B cell (primary cell): ENCODE measurements around the gene SNRPD1. TPM values are rescaled to one million over a fixed set of nuclear protein-coding genes. Genes with fewer than 3 reads are reported as not detected.

Experiments used
- ATAC-seq: fragments of 200-7000 bp; cut with Tn5 transposase; one replicate; pipeline ENCODE4 v1.10.0; 2021; ENCODE audit warnings: low read depth, mild to moderate bottlenecking, moderate number of reproducible peaks, moderate library complexity
- CTCF ChIA-PET: fragments of 350-600 bp; sonication (Branson Sonifier 250); formaldehyde crosslinking; loops from one replicate; lab custom pipeline; 2021; ENCODE audit warnings: antibody characterized with exemption, inconsistent platforms; lab: Charles Lee
- POLR2A ChIA-PET: fragments of 350-600 bp; sonication (Branson Sonifier 250); formaldehyde crosslinking; loops from one replicate; lab custom pipeline; 2021; ENCODE audit warnings: antibody characterized with exemption; lab: Charles Lee
- DNase-seq: peaks from one replicate; pipeline ENCODE4 v3.0.0; 2013
- H2AFZ ChIP-seq: 2 replicates; pipeline ENCODE4 v1.6.1; 2012; ENCODE audit warnings: mild to moderate bottlenecking, low read depth, low read length; ENCODE audit not compliant: insufficient read depth, poor library complexity, severe bottlenecking
- H3K27ac ChIP-seq, 2 donors: 1 replicate in 1 of 2; 2 replicates in 1 of 2; pipeline ENCODE4 v1.5.1; 2012 to 2013; ENCODE audit warnings: low read length in 2 of 2, mild to moderate bottlenecking in 2 of 2, moderate library complexity in 1 of 2
- H3K27me3 ChIP-seq, 4 experiments: fragments of 200-600 bp in 1 of 4; sonication (generic) in 1 of 4; replicated peaks in 1 of 4; 1 replicate in 2 of 4; 2 replicates in 2 of 4; pipeline versions ENCODE4 v1.6.1 to v1.7.0; 2013 to 2016; ENCODE audit warnings: low read length in 3 of 4, mild to moderate bottlenecking in 2 of 4, mixed read lengths in 1 of 4, moderate library complexity in 1 of 4; ENCODE audit not compliant: insufficient read depth in 4 of 4, control insufficient read depth in 3 of 4; ENCODE audit errors: control extremely low read depth in 1 of 4
- H3K36me3 ChIP-seq, 2 experiments: replicated peaks in 1 of 2; 1 replicate in 1 of 2; 2 replicates in 1 of 2; pipeline versions ENCODE4 v1.6.1 to v1.7.1; 2013; ENCODE audit warnings: low read length in 1 of 2; ENCODE audit not compliant: insufficient read depth in 2 of 2, control insufficient read depth in 1 of 2; ENCODE audit errors: control extremely low read depth in 1 of 2, extremely low read depth in 1 of 2
- H3K4me1 ChIP-seq, 2 donors: fragments of 200-600 bp in 1 of 2; sonication (generic) in 1 of 2; 1 replicate in 1 of 2; 2 replicates in 1 of 2; pipeline versions ENCODE4 v1.5.1 to v1.6.1; 2013 to 2017; ENCODE audit warnings: low read length in 2 of 2; ENCODE audit not compliant: control insufficient read depth in 2 of 2, insufficient read depth in 2 of 2
- H3K4me2 ChIP-seq: replicated peaks from 2 replicates; pipeline ENCODE3; 2012; ENCODE audit warnings: mild to moderate bottlenecking, low read depth, low read length; ENCODE audit not compliant: poor library complexity, severe bottlenecking
- H3K4me3 ChIP-seq, 5 experiments: fragments of 200-600 bp in 1 of 5; sonication (generic) in 1 of 5; 1 replicate in 3 of 5; 2 replicates in 2 of 5; pipeline versions ENCODE4 v1.5.1 to v1.7.0; 2011 to 2016; ENCODE audit warnings: low read length in 4 of 5, mild to moderate bottlenecking in 4 of 5, low read depth in 2 of 5, control low read depth in 1 of 5, moderate library complexity in 1 of 5; ENCODE audit not compliant: insufficient read depth in 1 of 5; ENCODE audit errors: control extremely low read depth in 1 of 5, extremely low read depth in 1 of 5
- H3K79me2 ChIP-seq: fragments of 200-600 bp; sonication (generic); one replicate; pipeline ENCODE4 v1.6.0; 2016; ENCODE audit warnings: low read length; ENCODE audit not compliant: control insufficient read depth, insufficient read depth
- H3K9ac ChIP-seq: fragments of 200-600 bp; sonication (generic); 2 replicates; pipeline ENCODE4 v1.6.1; 2017; ENCODE audit warnings: mild to moderate bottlenecking, low read length, moderate library complexity
- H3K9me3 ChIP-seq, 3 donors: one replicate each; pipeline versions ENCODE4 v1.6.1 to v1.7.1; 2013; ENCODE audit warnings: low read length in 2 of 3; ENCODE audit not compliant: control insufficient read depth in 2 of 3, insufficient read depth in 1 of 3; ENCODE audit errors: control extremely low read depth in 1 of 3
- H4K20me1 ChIP-seq: 2 replicates; pipeline ENCODE4 v1.6.0; 2012; ENCODE audit warnings: mild to moderate bottlenecking, low read length; ENCODE audit not compliant: insufficient read depth, control insufficient read depth, poor library complexity, severe bottlenecking
- H3K27ac Mint-ChIP-seq: one replicate; pipeline ENCODE4 v1.8.0; 2021; ENCODE audit warnings: mixed read lengths
- H3K27me3 Mint-ChIP-seq: one replicate; pipeline ENCODE4 v1.8.0; 2021; ENCODE audit warnings: mixed read lengths
- H3K4me1 Mint-ChIP-seq: one replicate; pipeline ENCODE4 v1.8.0; 2021; ENCODE audit warnings: mixed read lengths
- H3K4me3 Mint-ChIP-seq: one replicate; pipeline ENCODE4 v1.8.0; 2021; ENCODE audit warnings: mixed read lengths
- H3K9me3 Mint-ChIP-seq: one replicate; pipeline ENCODE4 v1.8.0; 2022; ENCODE audit warnings: mixed read lengths; ENCODE audit not compliant: insufficient read depth
- EZH2 ChIP-seq: IDR thresholded peaks from 2 replicates; pipeline ENCODE4 v1.6.1; 2012; ENCODE audit warnings: borderline replicate concordance, low read depth, mild to moderate bottlenecking, moderate library complexity, low read length; ENCODE audit not compliant: insufficient read depth, poor library complexity, severe bottlenecking
- WGBS: methylation state at CpG from one replicate; pipeline ENCODE4 v1.1.5; 2013; ENCODE audit warnings: missing lambda C conversion rate; ENCODE audit not compliant: insufficient coverage; 5-methylcytosine and 5-hydroxymethylcytosine counted together
- intact Hi-C: fragments of 100-400 bp; cut with micrococcal nuclease; formaldehyde crosslinking; loops from one replicate; pipeline ENCODE4 v1.10.0; 2022
- polyA plus RNA-seq: library from polyadenylated mRNA; depleted of rRNA; stranded (reverse); fragments of >200 nt; gene quantifications from 2 replicates; pipeline ENCODE4 v1.2.3, GENCODE V29; 2012
- total RNA-seq, 2 donors: library from RNA; stranded (reverse); fragments of 120-200 nt in 1 of 2; gene quantifications; 1 replicate in 1 of 2; 2 replicates in 1 of 2; pipeline versions ENCODE4 v1.2.3 to v1.2.4, GENCODE V29; 2013 to 2022
- TF ChIP-seq, protein P1 (sequence below): fragments of 200-600 bp; IDR thresholded peaks from one replicate; pipeline ENCODE4 v1.8.0; 2022; ENCODE audit warnings: antibody characterized with exemption, mild to moderate bottlenecking

SNRPD1 gene
- total and polyA plus RNA-seq, 2 donors (not counting 1 experiment from before 2014, with no cell fraction given): 3.0 to 23.9 TPM

DNA sequence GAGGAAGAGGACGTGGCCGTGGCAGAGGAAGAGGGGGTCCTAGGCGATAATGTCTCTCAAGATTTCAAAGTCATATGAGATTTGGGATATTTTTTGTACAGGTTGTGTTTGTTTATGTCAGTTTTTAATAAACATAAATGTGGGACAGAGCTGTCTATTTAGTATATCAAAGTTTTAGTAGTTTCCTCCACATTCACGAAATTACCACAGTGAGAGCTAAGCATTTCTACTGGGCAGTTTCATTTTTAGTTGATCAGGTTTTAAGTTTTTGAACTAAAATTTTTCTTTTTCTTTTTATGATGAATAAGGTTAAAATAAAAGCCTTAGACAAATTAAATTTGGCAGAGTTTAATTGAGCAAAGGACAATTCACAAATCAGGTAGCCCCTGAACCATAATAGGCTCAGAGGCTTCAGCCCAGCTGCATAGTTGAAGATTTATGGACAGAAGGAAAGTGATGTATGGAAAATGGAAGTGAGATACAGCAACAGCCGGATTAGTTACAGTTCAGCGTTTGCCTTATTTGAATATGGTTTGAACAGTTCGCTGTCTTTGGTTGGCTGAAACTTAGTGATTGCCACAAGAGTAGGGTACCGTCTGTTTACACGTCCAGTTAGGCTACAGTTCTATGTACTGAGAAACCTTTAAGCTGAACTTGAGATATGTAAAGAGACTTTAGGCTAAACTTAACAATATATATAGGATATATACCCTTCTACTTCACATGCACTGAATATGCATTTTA is 17.1 kb downstream of the SNRPD1 start:
- TF ChIP-seq EZH2: no peak
- TF ChIP-seq, protein P1, sequence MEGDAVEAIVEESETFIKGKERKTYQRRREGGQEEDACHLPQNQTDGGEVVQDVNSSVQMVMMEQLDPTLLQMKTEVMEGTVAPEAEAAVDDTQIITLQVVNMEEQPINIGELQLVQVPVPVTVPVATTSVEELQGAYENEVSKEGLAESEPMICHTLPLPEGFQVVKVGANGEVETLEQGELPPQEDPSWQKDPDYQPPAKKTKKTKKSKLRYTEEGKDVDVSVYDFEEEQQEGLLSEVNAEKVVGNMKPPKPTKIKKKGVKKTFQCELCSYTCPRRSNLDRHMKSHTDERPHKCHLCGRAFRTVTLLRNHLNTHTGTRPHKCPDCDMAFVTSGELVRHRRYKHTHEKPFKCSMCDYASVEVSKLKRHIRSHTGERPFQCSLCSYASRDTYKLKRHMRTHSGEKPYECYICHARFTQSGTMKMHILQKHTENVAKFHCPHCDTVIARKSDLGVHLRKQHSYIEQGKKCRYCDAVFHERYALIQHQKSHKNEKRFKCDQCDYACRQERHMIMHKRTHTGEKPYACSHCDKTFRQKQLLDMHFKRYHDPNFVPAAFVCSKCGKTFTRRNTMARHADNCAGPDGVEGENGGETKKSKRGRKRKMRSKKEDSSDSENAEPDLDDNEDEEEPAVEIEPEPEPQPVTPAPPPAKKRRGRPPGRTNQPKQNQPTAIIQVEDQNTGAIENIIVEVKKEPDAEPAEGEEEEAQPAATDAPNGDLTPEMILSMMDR: no peak

DNA sequence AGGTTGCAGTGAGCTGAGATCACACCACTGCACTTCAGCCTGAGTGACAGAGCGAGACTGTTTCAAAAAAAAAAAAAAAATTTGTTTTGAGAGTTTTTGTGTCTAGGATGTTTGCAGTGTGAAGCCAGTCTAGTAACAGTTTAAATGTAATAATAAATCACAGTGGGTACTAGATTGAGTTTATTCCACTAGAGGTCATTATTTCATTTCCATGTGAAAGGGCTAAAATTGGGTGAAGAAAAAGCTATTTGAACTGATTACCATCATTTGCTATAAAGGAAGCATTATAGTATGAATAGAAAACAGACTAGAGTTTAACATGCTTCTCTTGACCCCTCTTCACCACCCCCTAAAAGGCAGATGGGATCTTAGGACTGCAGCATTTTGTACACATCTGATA is 20.3 kb downstream of the SNRPD1 start:
- Mint-ChIP-seq H3K4me3 (no peak overlapping the region), H3K27me3 (no peaks in the 10 kb centered on the region), H3K4me1 (peaks cover 16% of the 10 kb centered on the region), H3K27ac (no peak overlapping the region), H3K9me3 (no peaks in the 10 kb centered on the region)
- Histone ChIP-seq H3K27ac (no peak overlapping the region), H3K27me3 (no peaks in the 10 kb centered on the region), H2AFZ (no peak overlapping the region), H3K79me2 (peaks cover 4% of the 10 kb centered on the region), H3K4me1 (peaks cover 0 to 5% of the 10 kb centered on the region in 2 donors), H3K4me2 (no peak overlapping the region), H3K9ac (no peak overlapping the region), H3K4me3 (no peak overlapping the region), H3K36me3 (peaks cover 3 to 17% of the 10 kb centered on the region in 2 experiments), H4K20me1 (no peaks in the 10 kb centered on the region), H3K9me3 (no peaks in the 10 kb centered on the region)
- DNase-seq (no peak), ATAC-seq (no peak)
- intact Hi-C loops: no loop called here
- ChIA-PET CTCF (interaction anchor here (0.7 to 2.2 kb wide), 4 partner anchors 8 to 324 kb away, joined by 3 to 7 read pairs (median 4); no protein-coding TSS in a partner anchor), POLR2A (interaction anchor here (0.7 kb wide), 1 partner anchor 356 kb away, joined by 3 read pairs; no protein-coding TSS in a partner anchor)
- no peak for TF ChIP-seq EZH2
- TF ChIP-seq, protein P1: no peak
- WGBS: no CpG with 5 or more reads among the region's 1 CpG

More for the DNA sequence above, 17.1 kb downstream of the SNRPD1 start:
- H3K4me1 Mint-ChIP-seq: peaks cover 15% of the 10 kb centered on the region
- CTCF ChIA-PET: interaction anchor here (0.5 to 2.0 kb wide), 3 partner anchors 17 to 236 kb away, joined by 3 to 7 read pairs (median 5); partner anchors contain the start of genes ESCO1 and SNRPD1
- Histone ChIP-seq H3K9me3 (no peaks in the 10 kb centered on the region), H3K4me2 (peak overlapping the region; percentile 30), H3K27me3 (no peaks in the 10 kb centered on the region), H3K9ac (no peak overlapping the region), H2AFZ (peak overlapping the region; percentile 41), H3K79me2 (peaks cover 10% of the 10 kb centered on the region), H3K27ac (peak overlapping the region; percentile 18 to 75), H3K4me1 (peaks cover 0 to 5% of the 10 kb centered on the region in 2 donors), H3K36me3 (peaks cover 5 to 32% of the 10 kb centered on the region in 2 experiments), H4K20me1 (no peaks in the 10 kb centered on the region), H3K4me3 (no peak overlapping the region)
- intact Hi-C loops: no loop called here
- no peaks in the 10 kb centered on the region for H3K27me3 Mint-ChIP-seq
- no peak overlapping the region for H3K4me3 Mint-ChIP-seq
- no peaks in the 10 kb centered on the region for H3K9me3 Mint-ChIP-seq
- ATAC-seq (peak; percentile 58), DNase-seq (peak; percentile 36)
- peak overlapping the region; percentile 68 for H3K27ac Mint-ChIP-seq
- POLR2A ChIA-PET: no interaction called here
- 57% methylated on average over 7 of the region's 9 CpGs for WGBS
